ENCODE results near the gene PODXL2.
A peak's percentile ranks its signal among the peaks of the same experiment; 100 is the strongest.
"Not testable (repeated sequence)": the region's sequence is repeated elsewhere in the genome, so short reads cannot be mapped to it uniquely, and the experiment has no call there.

Gene PODXL2

GRCh38 chr3:127628788-127629466 lies at the start of gene PODXL2:
PODXL2 (plus strand) TSS chr3:127629185; CDS start chr3:127629220, 35 bp downstream.
- DNase-seq: peak; percentile 77

- DNase-seq: no peak
These were observed 48.5 kb upstream of the PODXL2 start for GRCh38 chr3:127580327-127581060.

GRCh38 chr3:127584734-127585133 lies 44.3 kb upstream of the PODXL2 start:
- DNase-seq: no peak

- no peak for DNase-seq
These were observed 43.7 kb upstream of the PODXL2 start for GRCh38 chr3:127585163-127585812.

- no peak for DNase-seq
These were observed 43.1 kb upstream of the PODXL2 start for GRCh38 chr3:127585813-127586413.

GRCh38 chr3:127587876-127588275 lies 41.1 kb upstream of the PODXL2 start:
- DNase-seq: no peak

GRCh38 chr3:127588806-127589577 lies 40.0 kb upstream of the PODXL2 start:
- DNase-seq: no peak

GRCh38 chr3:127589600-127590281 lies 39.2 kb upstream of the PODXL2 start:
- no peak for DNase-seq

- DNase-seq: no peak
These were observed 38.7 kb upstream of the PODXL2 start for GRCh38 chr3:127590282-127590592.

GRCh38 chr3:127590593-127591465 lies 38.2 kb upstream of the PODXL2 start, which contains the start of gene TPRA1:
TPRA1 (minus strand) TSS chr3:127590733; CDS start chr3:127580146, 10,587 bp downstream.
- DNase-seq: peak; percentile 99

GRCh38 chr3:127593178-127593577 lies 35.8 kb upstream of the PODXL2 start:
- DNase-seq: no peak

- DNase-seq: no peak
These were observed 33.7 kb upstream of the PODXL2 start for GRCh38 chr3:127595303-127595702.

- DNase-seq: no peak
These were observed 31.8 kb upstream of the PODXL2 start for GRCh38 chr3:127597020-127597771.

GRCh38 chr3:127598841-127599570 lies 30.0 kb upstream of the PODXL2 start:
- no peak for DNase-seq

GRCh38 chr3:127600749-127601456 lies 28.1 kb upstream of the PODXL2 start:
- DNase-seq: no peak

- DNase-seq: no peak
These were observed 24.9 kb upstream of the PODXL2 start for GRCh38 chr3:127604035-127604434.

GRCh38 chr3:127604546-127605165 lies 24.3 kb upstream of the PODXL2 start:
- no peak for DNase-seq

GRCh38 chr3:127605547-127605946 lies 23.4 kb upstream of the PODXL2 start:
- DNase-seq: not testable (repeated sequence)
